Mesothelial cell of epicardium (in vitro differentiated cells): ENCODE results near the gene NEK11. TPM values are rescaled to one million over a fixed set of nuclear protein-coding genes. Genes with fewer than 3 reads are reported as not detected.

Source experiments
- DNase-seq, 2 experiments: peaks; one replicate each; pipeline ENCODE4 v3.0.0; 2021; ENCODE audit warnings: low spot score in 2 of 2; ENCODE audit not compliant: unreplicated experiment in 2 of 2
- H3K27ac Mint-ChIP-seq: 2 replicates; pipeline ENCODE4 v1.8.0; 2021; ENCODE audit warnings: mixed read lengths
- H3K27me3 Mint-ChIP-seq: 2 replicates; pipeline ENCODE4 v1.8.0; 2021; ENCODE audit warnings: low read depth, mixed read lengths
- H3K36me3 Mint-ChIP-seq: 2 replicates; pipeline ENCODE4 v1.8.0; 2021; ENCODE audit warnings: mixed read lengths
- H3K4me1 Mint-ChIP-seq: 2 replicates; pipeline ENCODE4 v1.8.0; 2021; ENCODE audit warnings: mixed read lengths
- H3K4me3 Mint-ChIP-seq: 2 replicates; pipeline ENCODE4 v1.8.0; 2021; ENCODE audit warnings: mild to moderate bottlenecking, moderate library complexity, mixed read lengths
- H3K9me3 Mint-ChIP-seq: 2 replicates; pipeline ENCODE4 v1.8.0; 2021; ENCODE audit warnings: mixed read lengths
- total RNA-seq: library from RNA; stranded (reverse); gene quantifications from 3 replicates; pipeline ENCODE4 v1.2.1, GENCODE V29; 2021
- TF ChIP-seq, protein P1 (sequence below): fragments of 200-600 bp; sonication (generic); IDR thresholded peaks from one replicate; pipeline ENCODE4 v1.5.0; 2021; ENCODE audit warnings: antibody characterized with exemption; ENCODE audit not compliant: unreplicated experiment

NEK11 gene
- total RNA-seq, 1 donor from 2014 or later, result 11.3 TPM

DNA sequence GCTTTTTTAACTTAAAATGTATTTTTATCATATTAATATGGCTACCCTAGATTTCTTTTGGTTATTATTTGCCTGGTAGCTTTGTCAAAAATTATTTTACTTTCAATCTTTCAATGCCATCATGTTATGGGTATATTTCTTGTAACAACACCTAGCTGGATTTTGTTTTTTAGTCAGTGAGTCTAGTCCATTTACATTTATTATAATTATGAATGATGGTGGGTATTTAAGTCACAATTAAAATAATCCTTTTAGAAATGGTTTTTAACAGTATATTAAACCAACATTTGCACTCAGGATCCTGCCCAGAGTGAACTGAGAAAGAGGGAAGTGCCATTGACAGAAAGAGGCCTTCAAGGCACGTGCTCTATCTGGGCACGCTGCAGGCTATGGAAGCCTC, 315.1 kb downstream of the NEK11 start:
- Mint-ChIP-seq H3K36me3 (no peaks in the 10 kb centered on the region), H3K9me3 (peaks cover 19% of the 10 kb centered on the region), H3K4me3 (no peak overlapping the region), H3K27me3 (no peaks in the 10 kb centered on the region), H3K4me1 (no peaks in the 10 kb centered on the region), H3K27ac (no peak overlapping the region)
- TF ChIP-seq, protein P1, sequence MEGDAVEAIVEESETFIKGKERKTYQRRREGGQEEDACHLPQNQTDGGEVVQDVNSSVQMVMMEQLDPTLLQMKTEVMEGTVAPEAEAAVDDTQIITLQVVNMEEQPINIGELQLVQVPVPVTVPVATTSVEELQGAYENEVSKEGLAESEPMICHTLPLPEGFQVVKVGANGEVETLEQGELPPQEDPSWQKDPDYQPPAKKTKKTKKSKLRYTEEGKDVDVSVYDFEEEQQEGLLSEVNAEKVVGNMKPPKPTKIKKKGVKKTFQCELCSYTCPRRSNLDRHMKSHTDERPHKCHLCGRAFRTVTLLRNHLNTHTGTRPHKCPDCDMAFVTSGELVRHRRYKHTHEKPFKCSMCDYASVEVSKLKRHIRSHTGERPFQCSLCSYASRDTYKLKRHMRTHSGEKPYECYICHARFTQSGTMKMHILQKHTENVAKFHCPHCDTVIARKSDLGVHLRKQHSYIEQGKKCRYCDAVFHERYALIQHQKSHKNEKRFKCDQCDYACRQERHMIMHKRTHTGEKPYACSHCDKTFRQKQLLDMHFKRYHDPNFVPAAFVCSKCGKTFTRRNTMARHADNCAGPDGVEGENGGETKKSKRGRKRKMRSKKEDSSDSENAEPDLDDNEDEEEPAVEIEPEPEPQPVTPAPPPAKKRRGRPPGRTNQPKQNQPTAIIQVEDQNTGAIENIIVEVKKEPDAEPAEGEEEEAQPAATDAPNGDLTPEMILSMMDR, result no peak
- no peak for DNase-seq

DNA sequence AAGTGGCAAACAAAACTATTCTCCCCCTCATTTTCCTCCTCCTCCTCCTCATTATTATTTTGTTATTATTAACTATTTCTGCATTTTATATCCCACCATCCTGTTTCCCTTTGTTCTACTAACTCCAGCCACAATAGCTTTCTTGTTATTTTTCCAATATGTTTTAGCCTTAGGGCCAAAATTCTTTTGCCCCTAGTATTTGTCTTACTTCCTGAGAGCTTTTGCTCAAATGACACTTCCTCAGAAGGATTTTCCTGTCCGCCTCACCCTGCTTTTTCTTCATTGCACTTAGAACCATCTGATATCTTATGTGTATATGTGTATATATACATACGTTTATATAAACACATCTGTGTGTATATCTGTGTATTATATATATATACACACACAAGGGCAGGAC, 322.2 kb downstream of the NEK11 start:
- H3K36me3 Mint-ChIP-seq, result no peaks in the 10 kb centered on the region
- DNase-seq, result no peak
- no peaks in the 10 kb centered on the region for H3K27me3 Mint-ChIP-seq
- peaks cover 14% of the 10 kb centered on the region for H3K9me3 Mint-ChIP-seq
- no peak overlapping the region for H3K4me3 Mint-ChIP-seq
- TF ChIP-seq, protein P1, result no peak
- no peaks in the 10 kb centered on the region for H3K4me1 Mint-ChIP-seq
- no peak overlapping the region for H3K27ac Mint-ChIP-seq

DNA sequence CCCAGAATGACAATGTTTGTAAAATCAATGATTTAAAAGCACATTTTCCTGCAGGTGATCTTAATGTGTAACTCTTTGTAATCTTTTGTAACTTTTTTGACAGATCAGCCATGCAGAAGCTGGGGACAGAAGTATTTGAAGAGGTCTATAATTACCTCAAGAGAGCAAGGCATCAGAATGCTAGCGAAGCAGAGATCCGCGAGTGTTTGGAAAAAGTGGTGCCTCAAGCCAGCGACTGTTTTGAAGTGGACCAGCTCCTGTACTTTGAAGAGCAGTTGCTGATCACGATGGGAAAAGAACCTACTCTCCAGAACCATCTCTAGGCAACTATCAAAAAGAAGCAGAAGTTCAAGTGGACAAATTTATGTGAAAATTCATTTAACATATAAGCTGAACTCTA, 322.8 kb downstream of the NEK11 start:
- Mint-ChIP-seq H3K4me1 (no peaks in the 10 kb centered on the region), H3K4me3 (no peak overlapping the region), H3K9me3 (peaks cover 9% of the 10 kb centered on the region), H3K27me3 (no peaks in the 10 kb centered on the region), H3K27ac (no peak overlapping the region), H3K36me3 (no peaks in the 10 kb centered on the region)
- no peak for DNase-seq
- TF ChIP-seq, protein P1, result no peak

DNA sequence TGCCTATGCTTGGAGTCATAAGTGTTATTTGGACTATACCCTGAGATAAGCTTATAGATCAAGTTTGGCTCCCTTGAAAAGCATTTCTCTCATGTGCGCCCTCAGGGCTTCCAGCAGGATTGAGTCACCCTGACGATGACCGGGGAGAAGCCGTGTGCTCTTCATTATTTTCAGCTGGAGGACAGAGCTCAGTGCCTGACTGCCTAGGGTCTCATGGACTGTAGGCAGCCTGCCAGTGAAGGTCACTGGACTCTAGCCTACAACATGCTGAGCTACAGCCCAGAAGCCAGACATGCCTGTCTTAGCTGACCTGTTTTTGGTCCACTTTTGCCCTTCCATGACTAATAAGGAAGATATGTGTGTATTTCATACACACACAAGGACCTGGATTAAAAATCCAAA, 323.3 kb downstream of the NEK11 start:
- H3K9me3 Mint-ChIP-seq, result peaks cover 7% of the 10 kb centered on the region
- H3K4me1 Mint-ChIP-seq, result no peaks in the 10 kb centered on the region
- DNase-seq, result no peak
- H3K27ac Mint-ChIP-seq, result no peak overlapping the region
- H3K36me3 Mint-ChIP-seq, result no peaks in the 10 kb centered on the region
- H3K4me3 Mint-ChIP-seq, result no peak overlapping the region
- TF ChIP-seq, protein P1, result no peak
- H3K27me3 Mint-ChIP-seq, result no peaks in the 10 kb centered on the region

DNA sequence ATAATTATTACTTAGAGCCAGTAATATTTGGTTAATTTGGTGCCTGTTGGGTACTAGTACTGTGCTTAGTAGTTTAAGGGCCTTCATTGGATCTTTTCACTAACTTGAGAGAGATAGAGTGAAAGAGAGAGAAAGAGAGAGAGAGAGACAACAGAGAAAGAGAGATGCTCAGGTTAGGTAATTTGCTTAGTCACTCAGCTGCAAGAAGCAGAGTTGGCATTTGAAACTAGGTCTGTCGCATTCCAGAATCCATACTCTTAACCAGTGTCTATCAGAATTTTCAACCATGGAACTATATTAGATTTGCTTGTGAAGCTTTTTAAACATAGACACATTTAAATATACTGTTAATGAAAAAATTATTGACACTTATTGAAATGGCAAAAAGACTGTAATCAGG, 323.8 kb downstream of the NEK11 start:
- Mint-ChIP-seq H3K4me1 (no peaks in the 10 kb centered on the region), H3K27me3 (no peaks in the 10 kb centered on the region), H3K9me3 (peaks cover 3% of the 10 kb centered on the region), H3K4me3 (no peak overlapping the region), H3K36me3 (no peaks in the 10 kb centered on the region), H3K27ac (no peak overlapping the region)
- DNase-seq, result no peak
- TF ChIP-seq, protein P1, result no peak
